Gastrocnemius medialis (tissue), 4 donors: ENCODE measurements around the gene PAPOLG. TPM values are rescaled to one million over a fixed set of nuclear protein-coding genes. Genes with fewer than 3 reads are reported as not detected.

Source experiments
- ATAC-seq, 2 donors: fragments of 150-250 bp; one replicate each; pipeline ENCODE4 v1.9.1; 2016
- DNase-seq, 2 donors: peaks; one replicate each; pipeline ENCODE4 v3.0.0-alpha.2; 2019
- H3K27ac ChIP-seq, 4 donors: fragments of 200-600 bp; sonication (generic); 1 replicate in 1 of 4; 2 replicates in 3 of 4; pipeline ENCODE4 v1.5.1; 2016 to 2018; ENCODE audit warnings: mild to moderate bottlenecking in 2 of 4, moderate library complexity in 1 of 4
- H3K27me3 ChIP-seq, 3 donors: fragments of 200-600 bp; sonication (generic) in 2 of 3; 1 replicate in 1 of 3; 2 replicates in 2 of 3; pipeline versions ENCODE4 v1.5.1 to v1.6.0; 2016 to 2019; ENCODE audit warnings: mild to moderate bottlenecking in 1 of 3, moderate library complexity in 1 of 3
- H3K36me3 ChIP-seq, 2 donors: fragments of 200-600 bp; sonication (generic) in 1 of 2; one replicate each; pipeline ENCODE4 v1.5.1; 2017 to 2018
- H3K4me1 ChIP-seq, 2 donors: fragments of 200-600 bp; sonication (generic) in 1 of 2; one replicate each; pipeline ENCODE4 v1.5.1; 2016 to 2017; ENCODE audit warnings: mild to moderate bottlenecking in 2 of 2
- H3K4me3 ChIP-seq, 4 donors: fragments of 200-600 bp; sonication (generic) in 3 of 4; 1 replicate in 1 of 4; 2 replicates in 3 of 4; pipeline ENCODE4 v1.5.1; 2016 to 2019; ENCODE audit warnings: mild to moderate bottlenecking in 2 of 4
- H3K9me3 ChIP-seq, 3 donors: fragments of 200-600 bp; sonication (generic) in 2 of 3; 1 replicate in 1 of 3; 2 replicates in 2 of 3; pipeline ENCODE4 v1.5.1; 2016 to 2019
- CTCF ChIP-seq, 5 experiments: fragments of 450-650 bp in 3 of 5; fragments of 200-600 bp in 2 of 5; sonication (generic) in 2 of 5; IDR thresholded peaks in 4 of 5; conservative IDR thresholded peaks in 1 of 5; 1 replicate in 4 of 5; 2 replicates in 1 of 5; pipeline ENCODE4 v1.5.1; 2016 to 2019; ENCODE audit warnings: antibody characterized with exemption in 5 of 5, mild to moderate bottlenecking in 3 of 5, moderate library complexity in 3 of 5
- POLR2A ChIP-seq, 2 donors: fragments of 450-650 bp; IDR thresholded peaks; one replicate each; pipeline ENCODE4 v1.6.1; 2017; ENCODE audit warnings: antibody characterized with exemption in 2 of 2, mild to moderate bottlenecking in 2 of 2, moderate library complexity in 2 of 2
- in situ Hi-C, 4 donors: fragments of 200-750 bp; cut with MboI; loops; one replicate each; pipeline versions ENCODE4 v1.15.0 to v1.8.0; 2017; ENCODE audit warnings: low sequenced_read_pairs in 4 of 4
- intact Hi-C: fragments of 100-400 bp; cut with DNase I; formaldehyde crosslinking; loops from one replicate; pipeline ENCODE4 v1.15.1; 2023; ENCODE audit warnings: low total_unique reads
- total RNA-seq, 4 donors: library from RNA; depleted of rRNA; stranded (reverse); fragments of >200 nt; gene quantifications; one replicate each; pipeline versions ENCODE4 v1.1.0 to v1.2.3, GENCODE V29; 2016

PAPOLG gene
- total RNA-seq, 4 donors from 2014 or later: 8.4 to 13.6 (median 9.6) TPM

DNA sequence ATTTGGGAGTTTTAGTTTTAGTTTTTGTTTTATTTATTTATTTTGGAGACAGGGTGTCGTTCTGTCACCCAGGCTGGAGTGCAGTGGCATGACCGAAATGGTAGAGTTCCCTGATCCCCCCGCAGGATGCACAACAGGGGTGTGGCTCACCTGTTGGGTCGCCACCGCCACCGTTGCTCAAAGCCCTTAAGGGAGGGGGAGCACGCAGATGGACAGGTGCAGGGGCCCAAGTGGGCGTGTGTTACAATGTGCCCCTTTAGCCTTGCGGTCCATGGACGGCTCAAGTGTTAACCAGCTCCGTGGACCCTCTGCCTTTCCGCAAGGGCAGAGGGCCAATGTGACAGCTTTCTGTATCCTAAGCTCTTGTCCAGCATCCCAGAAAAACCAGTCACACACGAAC is 63.9 kb downstream of the PAPOLG start:
- in situ Hi-C loops: no loop called here
- Histone ChIP-seq H3K27ac (no peak overlapping the region), H3K4me3 (no peak overlapping the region), H3K4me1 (no peaks in the 10 kb centered on the region), H3K27me3 (no peaks in the 10 kb centered on the region), H3K9me3 (no peaks in the 10 kb centered on the region), H3K36me3 (no peaks in the 10 kb centered on the region)
- ATAC-seq (no peak), DNase-seq (no peak)
- intact Hi-C loops: no loop called here
- no peak for TF ChIP-seq CTCF (IDR thresholded peaks at IDR 0.05 in 4 of 5, conservative IDR thresholded peaks at IDR 0.05 in 1 of 5)
- no peak for TF ChIP-seq POLR2A (IDR thresholded peaks at IDR 0.05)

- H3K4me1 ChIP-seq: no peaks in the 10 kb centered on the region
- in situ Hi-C loops: no loop called here
- DNase-seq (no peak), ATAC-seq (no peak)
- no peak overlapping the region for H3K4me3 ChIP-seq
- H3K27ac ChIP-seq: no peak overlapping the region
- H3K9me3 ChIP-seq: no peaks in the 10 kb centered on the region
- intact Hi-C loops: no loop called here
- H3K36me3 ChIP-seq: no peaks in the 10 kb centered on the region
- TF ChIP-seq POLR2A (IDR thresholded peaks at IDR 0.05) (no peak), CTCF (IDR thresholded peaks at IDR 0.05 in 4 of 5, conservative IDR thresholded peaks at IDR 0.05 in 1 of 5) (no peak)
- H3K27me3 ChIP-seq: no peaks in the 10 kb centered on the region
Observed at GRCh38 chr2:60820416-60821132, 64.5 kb downstream of the PAPOLG start.

DNA sequence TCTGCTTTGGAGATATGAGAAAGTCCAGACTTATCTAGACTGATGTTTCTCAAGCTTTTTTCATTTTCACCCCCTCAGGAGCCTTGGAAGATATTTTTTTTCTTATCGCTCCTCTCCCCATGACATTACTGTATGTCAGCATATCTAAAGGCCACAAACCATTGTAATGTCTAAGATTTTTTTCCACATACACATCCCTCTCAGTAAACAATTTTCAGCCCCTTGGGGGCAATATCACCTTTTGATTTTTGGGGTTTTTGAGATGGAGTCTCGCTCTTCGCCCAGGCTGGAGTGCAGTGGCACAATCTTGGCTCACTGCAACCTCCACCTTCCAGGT is 65.0 kb downstream of the PAPOLG start:
- no peaks in the 10 kb centered on the region for H3K4me1 ChIP-seq
- in situ Hi-C loops: no loop called here
- DNase-seq (no peak), ATAC-seq (no peak)
- H3K27me3 ChIP-seq: no peaks in the 10 kb centered on the region
- no peaks in the 10 kb centered on the region for H3K36me3 ChIP-seq
- no peak overlapping the region for H3K27ac ChIP-seq
- no peaks in the 10 kb centered on the region for H3K9me3 ChIP-seq
- no peak overlapping the region for H3K4me3 ChIP-seq
- intact Hi-C loops: no loop called here
- no peak for TF ChIP-seq CTCF (IDR thresholded peaks at IDR 0.05 in 4 of 5, conservative IDR thresholded peaks at IDR 0.05 in 1 of 5)
- TF ChIP-seq POLR2A (IDR thresholded peaks at IDR 0.05): no peak

GRCh38 chr2:60821587-60822302 is 65.7 kb downstream of the PAPOLG start:
- ATAC-seq: no peak
- Histone ChIP-seq H3K27ac (no peak overlapping the region), H3K9me3 (no peaks in the 10 kb centered on the region), H3K27me3 (no peaks in the 10 kb centered on the region), H3K4me3 (no peak overlapping the region), H3K36me3 (no peaks in the 10 kb centered on the region), H3K4me1 (no peaks in the 10 kb centered on the region)
- DNase-seq: no peak
- TF ChIP-seq CTCF (IDR thresholded peaks at IDR 0.05 in 4 of 5, conservative IDR thresholded peaks at IDR 0.05 in 1 of 5): no peak
- TF ChIP-seq POLR2A (IDR thresholded peaks at IDR 0.05): no peak
- in situ Hi-C loops: no loop called here
- intact Hi-C loops: no loop called here
